WTC11 (cell line): Measurements from ENCODE around the gene SLC27A6. TPM values are rescaled to one million over a fixed set of nuclear protein-coding genes. Genes with fewer than 3 reads are reported as not detected.

Source experiments
- ATAC-seq: fragments of 200-7000 bp; cut with Tn5 transposase; 2 replicates; pipeline ENCODE4 v1.10.0; 2021; ENCODE audit warnings: mild to moderate bottlenecking, moderate library complexity
- CTCF ChIA-PET: fragments of 300-600 bp; sonication (Branson Sonifier 250); formaldehyde crosslinking; loops from one replicate; lab custom pipeline; 2021; ENCODE audit warnings: antibody characterized with exemption; lab: Charles Lee
- POLR2A ChIA-PET: fragments of 350-600 bp; sonication (Branson Sonifier 250); formaldehyde crosslinking; loops from one replicate; lab custom pipeline; 2021; ENCODE audit warnings: antibody characterized with exemption; lab: Charles Lee
- DNase-seq: peaks from one replicate; pipeline ENCODE4 v3.0.0; 2021; ENCODE audit warnings: low spot score
- H3K27ac Mint-ChIP-seq: 2 replicates; pipeline ENCODE4 v1.8.0; 2021; ENCODE audit warnings: mixed read lengths
- H3K27me3 Mint-ChIP-seq: 2 replicates; pipeline ENCODE4 v1.8.0; 2021; ENCODE audit warnings: low read depth, mild to moderate bottlenecking, moderate library complexity, mixed read lengths
- H3K36me3 Mint-ChIP-seq: 2 replicates; pipeline ENCODE4 v1.8.0; 2021; ENCODE audit warnings: mixed read lengths
- H3K4me1 Mint-ChIP-seq: 2 replicates; pipeline ENCODE4 v1.8.0; 2022; ENCODE audit warnings: mixed read lengths
- H3K4me3 Mint-ChIP-seq: 2 replicates; pipeline ENCODE4 v1.8.0; 2021; ENCODE audit warnings: mild to moderate bottlenecking, moderate library complexity, mixed read lengths
- H3K9me3 Mint-ChIP-seq: 2 replicates; pipeline ENCODE4 v1.8.0; 2021; ENCODE audit warnings: mixed read lengths
- AR ChIP-seq: fragments of 250-450 bp; sonication (Bioruptor Pico); IDR thresholded peaks from 2 replicates; pipeline ENCODE4 v1.9.0; 2021; ENCODE audit warnings: mild to moderate bottlenecking
- ATF3 ChIP-seq: sonication (generic); formaldehyde crosslinking; conservative IDR thresholded peaks from 2 replicates; pipeline ENCODE4 v1.8.1; 2022; ENCODE audit warnings: mild to moderate bottlenecking, missing genetic modification reagents
- ATF6 ChIP-seq: sonication (generic); formaldehyde crosslinking; IDR thresholded peaks from 2 replicates; pipeline ENCODE4 v1.8.1; 2023; ENCODE audit warnings: mild to moderate bottlenecking, missing genetic modification reagents
- MAX ChIP-seq: sonication (generic); formaldehyde crosslinking; IDR thresholded peaks from 2 replicates; pipeline ENCODE4 v1.8.0; 2022; ENCODE audit warnings: mild to moderate bottlenecking, missing genetic modification reagents
- NFE2L1 ChIP-seq: sonication (generic); formaldehyde crosslinking; IDR thresholded peaks from 2 replicates; pipeline ENCODE4 v1.8.1; 2023; ENCODE audit warnings: missing genetic modification reagents
- NR3C1 ChIP-seq: sonication (generic); formaldehyde crosslinking; conservative IDR thresholded peaks from 2 replicates; pipeline ENCODE4 v1.8.1; 2023; ENCODE audit warnings: low read depth, mild to moderate bottlenecking, missing genetic modification reagents
- PRDM15 ChIP-seq: sonication (generic); formaldehyde crosslinking; IDR thresholded peaks from 2 replicates; pipeline ENCODE4 v1.8.0; 2022; ENCODE audit warnings: missing genetic modification reagents
- PRRX2 ChIP-seq: fragments of 250-450 bp; sonication (Bioruptor Pico); IDR thresholded peaks from 2 replicates; pipeline ENCODE4 v1.8.0; 2021; ENCODE audit warnings: mild to moderate bottlenecking
- RORB ChIP-seq: fragments of 250-450 bp; sonication (Bioruptor Pico); IDR thresholded peaks from 2 replicates; pipeline ENCODE4 v1.9.0; 2021; ENCODE audit warnings: mild to moderate bottlenecking
- SMAD3 ChIP-seq: sonication (generic); formaldehyde crosslinking; IDR thresholded peaks from 2 replicates; pipeline ENCODE4 v1.8.0; 2022; ENCODE audit warnings: missing genetic modification reagents, mild to moderate bottlenecking, borderline replicate concordance
- SMAD4 ChIP-seq: sonication (generic); formaldehyde crosslinking; IDR thresholded peaks from 2 replicates; pipeline ENCODE4 v1.8.0; 2022; ENCODE audit warnings: mild to moderate bottlenecking, missing genetic modification reagents
- TCF7 ChIP-seq: sonication (generic); formaldehyde crosslinking; IDR thresholded peaks from 2 replicates; pipeline ENCODE4 v1.8.0; 2022; ENCODE audit warnings: mild to moderate bottlenecking, low read depth, missing genetic modification reagents, moderate library complexity
- ZBTB21 ChIP-seq: sonication (generic); formaldehyde crosslinking; IDR thresholded peaks from 2 replicates; pipeline ENCODE4 v1.8.1; 2023; ENCODE audit warnings: mild to moderate bottlenecking, missing genetic modification reagents, borderline replicate concordance
- ZNF263 ChIP-seq: sonication (generic); formaldehyde crosslinking; IDR thresholded peaks from 2 replicates; pipeline ENCODE4 v1.8.1; 2022; ENCODE audit warnings: low read depth, mild to moderate bottlenecking, moderate library complexity, missing genetic modification reagents
- ZNF317 ChIP-seq: sonication (generic); formaldehyde crosslinking; IDR thresholded peaks from 2 replicates; pipeline ENCODE4 v1.8.1; 2023; ENCODE audit warnings: low read depth, mild to moderate bottlenecking, moderate library complexity, missing genetic modification reagents, borderline replicate concordance
- ZNF425 ChIP-seq: fragments of 250-450 bp; sonication (Bioruptor Pico); conservative IDR thresholded peaks from 2 replicates; pipeline ENCODE4 v1.9.0; 2021; ENCODE audit warnings: mild to moderate bottlenecking
- total RNA-seq: library from RNA; stranded (reverse); gene quantifications from 3 replicates; pipeline ENCODE4 v1.2.3, GENCODE V29; 2021

Gene SLC27A6
- total RNA-seq, 1 experiment from 2014 or later, result 3.6 TPM

- Mint-ChIP-seq H3K27ac (no peak overlapping the region), H3K36me3 (no peaks in the 10 kb centered on the region), H3K4me1 (no peaks in the 10 kb centered on the region), H3K9me3 (no peaks in the 10 kb centered on the region), H3K4me3 (no peak overlapping the region), H3K27me3 (no peaks in the 10 kb centered on the region)
- no peak for DNase-seq
- no peak for ATAC-seq
- POLR2A ChIA-PET, result no interaction called here
- TF ChIP-seq ZNF263 (CRISPR knock-in tag) (no peak), ZNF317 (CRISPR knock-in tag) (no peak), TCF7 (CRISPR knock-in tag) (no peak), AR (CRISPR knock-in tag) (no peak), MAX (CRISPR knock-in tag) (no peak), NFE2L1 (CRISPR knock-in tag) (no peak), ZBTB21 (CRISPR knock-in tag) (no peak), ATF6 (CRISPR knock-in tag) (no peak), ZNF425 (CRISPR knock-in tag) (no peak), PRRX2 (CRISPR knock-in tag) (no peak), PRDM15 (CRISPR knock-in tag) (no peak), NR3C1 (no peak), SMAD3 (CRISPR knock-in tag) (no peak)
- CTCF ChIA-PET, result no interaction called here
Observed at GRCh38 chr5:129065721-129066120, 100.4 kb downstream of the SLC27A6 start.

GRCh38 chr5:129067745-129068144 is 102.5 kb downstream of the SLC27A6 start:
- Mint-ChIP-seq H3K4me3 (no peak overlapping the region), H3K27me3 (no peaks in the 10 kb centered on the region), H3K27ac (no peak overlapping the region), H3K36me3 (no peaks in the 10 kb centered on the region), H3K9me3 (no peaks in the 10 kb centered on the region), H3K4me1 (no peaks in the 10 kb centered on the region)
- ATAC-seq (no peak), DNase-seq (no peak)
- CTCF ChIA-PET, result no interaction called here
- TF ChIP-seq SMAD4 (CRISPR knock-in tag) (no peak), ZBTB21 (CRISPR knock-in tag) (no peak), RORB (CRISPR knock-in tag) (peak; percentile 72; the same call in 1 of the 2 replicates), ATF3 (no peak)
- POLR2A ChIA-PET, result no interaction called here
